ENCODE results near the gene C21orf58.

Gene C21orf58

GRCh38 chr21:46325073-46325912, 1.6 kb upstream of the C21orf58 start:
- peak overlapping the region; percentile 70 for H3K4me3 ChIP-seq (ENCODE audit: low read length)
- DNase-seq (ENCODE audit: low read depth) = no peak
- TF ChIP-seq, protein P1, sequence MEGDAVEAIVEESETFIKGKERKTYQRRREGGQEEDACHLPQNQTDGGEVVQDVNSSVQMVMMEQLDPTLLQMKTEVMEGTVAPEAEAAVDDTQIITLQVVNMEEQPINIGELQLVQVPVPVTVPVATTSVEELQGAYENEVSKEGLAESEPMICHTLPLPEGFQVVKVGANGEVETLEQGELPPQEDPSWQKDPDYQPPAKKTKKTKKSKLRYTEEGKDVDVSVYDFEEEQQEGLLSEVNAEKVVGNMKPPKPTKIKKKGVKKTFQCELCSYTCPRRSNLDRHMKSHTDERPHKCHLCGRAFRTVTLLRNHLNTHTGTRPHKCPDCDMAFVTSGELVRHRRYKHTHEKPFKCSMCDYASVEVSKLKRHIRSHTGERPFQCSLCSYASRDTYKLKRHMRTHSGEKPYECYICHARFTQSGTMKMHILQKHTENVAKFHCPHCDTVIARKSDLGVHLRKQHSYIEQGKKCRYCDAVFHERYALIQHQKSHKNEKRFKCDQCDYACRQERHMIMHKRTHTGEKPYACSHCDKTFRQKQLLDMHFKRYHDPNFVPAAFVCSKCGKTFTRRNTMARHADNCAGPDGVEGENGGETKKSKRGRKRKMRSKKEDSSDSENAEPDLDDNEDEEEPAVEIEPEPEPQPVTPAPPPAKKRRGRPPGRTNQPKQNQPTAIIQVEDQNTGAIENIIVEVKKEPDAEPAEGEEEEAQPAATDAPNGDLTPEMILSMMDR (conservative IDR thresholded peaks at IDR 0.05; ENCODE audit: low read depth, low read length) = peak; percentile 50

- peak overlapping the region; percentile 91 for H3K4me3 ChIP-seq (ENCODE audit: low read length)
- DNase-seq (ENCODE audit: low read depth) = no peak
- TF ChIP-seq, protein P1 (conservative IDR thresholded peaks at IDR 0.05; ENCODE audit: low read depth, low read length) = no peak
These were observed 861 bp upstream of the C21orf58 start for GRCh38 chr21:46324390-46325072.

DNA sequence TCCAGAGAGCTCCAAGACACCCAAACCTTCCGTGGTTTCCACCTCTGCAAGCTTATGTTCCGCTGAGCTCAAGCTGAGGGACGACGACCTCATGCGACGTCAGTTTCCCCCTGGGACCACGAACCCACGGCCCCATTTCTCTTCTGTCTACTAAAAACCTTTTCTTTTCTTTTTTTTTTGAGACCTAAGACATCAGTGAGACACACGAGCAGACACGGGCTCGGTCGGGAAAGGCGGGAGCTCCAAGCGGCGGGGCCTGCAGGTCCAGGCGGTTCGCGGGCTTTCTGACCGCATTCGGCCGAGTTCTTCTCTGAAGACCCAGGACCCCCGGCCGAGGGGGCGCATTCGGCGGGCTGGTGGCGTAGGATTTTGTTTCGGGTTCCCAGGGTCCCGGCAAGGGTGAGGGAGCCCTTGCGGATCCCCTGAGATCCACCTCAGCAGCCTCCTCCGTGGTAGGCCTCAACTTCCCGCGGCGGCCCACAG, 402 bp downstream of the C21orf58 start:
- peak overlapping the region; percentile 85 for H3K4me3 ChIP-seq (ENCODE audit: low read length)
- no peak for DNase-seq (ENCODE audit: low read depth)
- TF ChIP-seq, protein P1 (conservative IDR thresholded peaks at IDR 0.05; ENCODE audit: low read depth, low read length) = no peak

- H3K4me3 ChIP-seq (ENCODE audit: low read length) = peak overlapping the region; percentile 85
- no peak for DNase-seq (ENCODE audit: low read depth)
- TF ChIP-seq, protein P1 (conservative IDR thresholded peaks at IDR 0.05; ENCODE audit: low read depth, low read length) = no peak
These were observed 1.1 kb downstream of the C21orf58 start for GRCh38 chr21:46322351-46323226.

DNA sequence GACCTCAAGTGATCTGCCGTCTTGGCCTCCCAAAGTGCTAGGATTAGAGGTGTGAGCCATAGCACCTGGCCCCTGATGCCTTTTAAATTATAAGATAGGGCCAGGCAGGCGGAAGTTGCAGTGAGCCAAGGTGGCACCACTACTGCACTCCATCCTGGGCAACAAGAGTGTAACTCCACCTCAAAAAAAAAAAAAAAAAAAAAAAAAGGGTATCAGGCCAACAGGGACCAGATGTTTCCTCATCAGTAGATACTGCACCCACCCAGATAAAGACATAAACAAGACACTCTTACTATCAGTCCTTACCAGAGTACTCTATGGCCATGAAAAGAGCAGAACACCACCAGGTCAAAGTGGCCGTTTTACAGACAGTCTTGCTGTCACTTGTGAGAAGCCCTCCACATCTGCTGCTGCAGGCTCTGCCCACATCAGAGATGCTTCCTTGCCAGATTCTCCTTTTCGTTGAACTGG, 3.3 kb downstream of the C21orf58 start:
- DNase-seq (ENCODE audit: low read depth) = no peak
- H3K4me3 ChIP-seq (ENCODE audit: low read length) = no peak overlapping the region
- TF ChIP-seq, protein P1 (conservative IDR thresholded peaks at IDR 0.05; ENCODE audit: low read depth, low read length) = no peak

GRCh38 chr21:46319186-46319585, 4.5 kb downstream of the C21orf58 start:
- DNase-seq (ENCODE audit: low read depth) = no peak
- H3K4me3 ChIP-seq (ENCODE audit: low read length) = no peak overlapping the region
- TF ChIP-seq, protein P1 (conservative IDR thresholded peaks at IDR 0.05; ENCODE audit: low read depth, low read length) = no peak
